Stimulated activated CD4-positive, alpha-beta T cell treated with anti-CD3 and anti-CD28 coated beads, Interleukin-12 subunit alpha, Interleukin-12 subunit beta, amount 100 ng/mL, for 24 hours (primary cell): ENCODE measurements around the gene NLRP8.
"Not testable (repeated sequence)": the region's sequence is repeated elsewhere in the genome, so short reads cannot be mapped to it uniquely, and the experiment has no call there.

ENCODE experiments used
- DNase-seq, 2 experiments: peaks; one replicate each; pipeline ENCODE4 v3.0.0-alpha.2; 2020; ENCODE audit warnings: low read depth in 2 of 2

Gene NLRP8

DNA sequence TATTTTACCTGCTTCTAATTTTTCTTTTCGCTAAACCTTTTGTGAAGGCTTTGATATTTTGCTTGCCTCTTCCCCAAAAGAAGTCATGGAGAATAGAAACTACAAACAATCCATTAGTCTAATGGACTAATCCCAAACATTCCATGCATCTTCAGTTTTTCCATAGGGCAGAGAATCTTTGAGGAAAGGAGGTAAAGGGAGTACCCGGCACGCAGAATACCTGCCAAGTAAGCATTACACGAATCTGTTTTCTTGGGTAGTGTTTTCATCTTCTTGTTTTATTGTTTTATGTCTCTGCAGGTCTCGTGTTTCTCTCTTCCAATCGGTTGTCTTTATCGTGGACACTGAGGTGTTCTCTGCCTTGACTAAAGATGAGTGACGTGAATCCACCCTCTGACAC is at the start of gene NLRP8:
Gene NLRP8, plus strand, starts transcription at position 301 of the 400 bp plus-strand sequence.
- DNase-seq = no peak

DNA sequence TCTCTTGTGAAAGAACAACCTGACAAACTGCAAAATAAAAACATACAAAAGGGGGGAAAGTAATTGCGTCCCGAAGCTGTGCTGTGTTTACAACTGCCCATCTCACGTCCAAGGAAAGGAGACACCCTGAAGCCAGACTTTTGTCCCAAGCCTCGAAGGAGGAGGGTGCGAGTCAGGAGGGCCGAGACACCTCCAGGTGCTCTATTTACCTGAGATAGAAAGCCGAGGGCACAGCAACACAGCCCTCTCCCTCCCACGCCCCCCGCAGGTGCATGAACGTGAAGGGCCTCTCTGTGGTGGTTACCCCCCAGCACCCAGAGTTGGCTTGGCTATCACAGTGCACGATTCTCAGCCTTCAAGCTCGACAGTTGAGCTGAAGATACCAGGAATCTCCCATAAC is 48.7 kb upstream of the NLRP8 start:
- no peak for DNase-seq

DNA sequence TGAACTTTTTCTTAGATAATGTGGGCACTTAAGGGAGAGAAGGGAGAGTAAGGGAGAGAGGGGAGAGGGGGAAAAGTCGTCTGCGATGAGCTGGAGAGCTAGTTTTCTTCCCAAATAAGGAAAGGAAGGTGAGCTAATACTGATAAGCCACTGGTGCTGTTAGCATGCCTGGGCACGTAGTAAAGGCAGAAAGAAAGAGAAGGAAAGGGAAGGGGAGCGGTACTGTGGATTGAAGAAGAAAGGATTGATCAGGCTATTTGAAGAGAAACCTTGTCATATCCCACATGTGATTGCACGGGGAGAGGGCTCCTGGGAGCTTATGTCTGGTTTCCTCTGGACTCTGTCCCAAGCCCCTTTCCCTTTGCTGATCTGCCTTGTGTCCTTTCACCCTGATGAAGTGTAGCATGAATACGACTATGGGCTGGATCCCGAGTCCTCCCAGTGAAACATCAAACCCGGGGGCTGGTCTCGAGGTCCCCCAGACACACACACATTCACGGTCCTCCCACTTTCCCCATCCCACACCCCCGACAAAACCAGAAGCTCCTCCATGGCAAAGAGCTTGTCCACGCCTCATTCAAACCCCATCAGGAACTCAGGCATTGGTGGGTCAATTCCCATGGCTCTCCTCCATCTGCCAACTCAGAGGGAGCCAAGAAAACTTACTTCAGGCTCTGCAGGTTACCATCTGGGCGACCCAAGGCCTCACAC is 46.1 kb upstream of the NLRP8 start:
- no peak for DNase-seq

- no peak for DNase-seq
These were observed 45.4 kb upstream of the NLRP8 start for GRCh38 chr19:55902080-55902751.

DNA sequence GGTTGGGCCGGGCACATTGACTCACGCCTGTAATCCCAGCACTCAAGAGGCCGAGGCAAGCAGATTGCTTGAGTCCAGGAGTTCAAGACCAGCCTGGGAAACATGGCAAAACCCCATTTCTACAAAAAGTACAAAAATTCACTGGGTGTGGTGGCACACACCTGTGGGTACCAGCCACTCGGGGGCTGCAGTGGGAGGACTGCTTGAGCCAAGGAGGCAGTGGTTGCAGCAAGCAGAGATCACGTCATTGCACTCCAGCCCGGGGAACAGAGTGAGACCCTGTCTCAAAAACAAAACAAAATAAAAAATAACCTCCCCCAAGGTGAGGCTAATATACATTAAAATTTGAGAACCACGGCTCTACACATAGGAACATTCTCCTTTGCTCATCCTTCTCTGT is 40.3 kb upstream of the NLRP8 start:
- DNase-seq = no peak

DNA sequence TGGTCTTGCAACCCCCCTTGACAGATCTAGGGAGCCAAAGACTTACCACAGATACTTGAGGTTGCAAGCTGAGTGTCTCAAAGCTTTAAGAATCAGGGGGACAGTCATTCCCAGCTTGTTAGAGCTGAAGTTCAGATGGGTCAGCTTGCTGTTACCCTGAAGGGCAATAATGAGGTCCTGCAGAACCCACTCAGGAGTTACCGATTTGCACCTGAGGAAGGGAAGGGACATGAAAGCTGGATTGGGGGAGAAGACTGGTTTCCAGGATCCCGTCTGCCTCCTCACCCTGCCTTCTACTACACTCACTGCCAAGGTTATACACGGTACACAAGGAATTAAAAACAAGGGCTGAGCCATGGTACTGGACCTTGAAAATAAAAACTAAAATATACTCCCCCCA is 39.9 kb upstream of the NLRP8 start:
- no peak for DNase-seq

GRCh38 chr19:55909801-55910200 is 37.8 kb upstream of the NLRP8 start:
- no peak for DNase-seq

DNA sequence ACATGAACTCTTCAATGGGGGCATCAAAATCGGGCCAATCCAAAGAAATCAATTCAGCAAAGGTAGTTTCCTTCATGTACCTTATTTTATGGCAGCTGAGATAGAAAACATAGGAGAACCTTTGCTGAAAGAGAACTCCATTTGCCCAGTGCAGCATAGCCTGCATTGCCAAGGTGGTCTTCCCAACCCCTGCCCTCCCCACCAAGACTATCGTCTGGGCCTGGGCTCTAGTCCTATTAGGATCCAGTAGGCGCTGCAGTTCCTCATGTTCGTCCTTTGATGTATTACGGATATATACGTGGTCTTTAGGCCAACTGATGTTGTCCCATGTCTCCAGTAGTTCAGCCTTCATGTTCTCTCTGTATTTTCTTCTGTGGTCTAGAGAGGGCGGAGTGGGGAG is 34.7 kb upstream of the NLRP8 start:
- DNase-seq = no peak

GRCh38 chr19:55913643-55914268 is 33.9 kb upstream of the NLRP8 start:
- no peak for DNase-seq

GRCh38 chr19:55923556-55923955 is 24.1 kb upstream of the NLRP8 start:
- DNase-seq = no peak

DNA sequence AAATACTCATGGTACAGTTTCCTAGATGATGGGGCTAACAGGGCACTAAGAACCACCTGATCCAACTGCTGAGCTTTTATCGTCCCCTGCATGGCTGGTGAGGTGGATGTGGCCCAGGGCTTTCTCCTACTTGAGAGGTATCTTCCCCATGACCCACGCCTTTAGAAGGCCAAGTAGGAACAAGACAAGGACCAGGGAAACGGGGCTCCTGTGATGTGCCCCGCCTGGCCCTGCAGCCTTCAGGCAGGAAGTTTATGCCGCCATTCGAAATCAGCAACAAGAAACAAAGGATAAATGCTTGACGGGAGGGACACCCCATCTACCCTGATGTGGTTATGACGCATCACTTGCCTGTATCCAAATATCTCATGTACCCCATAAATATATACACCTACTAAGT is 19.6 kb upstream of the NLRP8 start:
- DNase-seq = no peak

- not testable (repeated sequence) for DNase-seq
These were observed 18.4 kb upstream of the NLRP8 start for GRCh38 chr19:55929258-55929657.

GRCh38 chr19:55930996-55931515 is 16.6 kb upstream of the NLRP8 start:
- DNase-seq = no peak

GRCh38 chr19:55931936-55932386 is 15.7 kb upstream of the NLRP8 start, which contains the start of gene NLRP13:
Gene NLRP13 (minus strand): TSS chr19:55932336. CDS start chr19:55932311, 25 bp downstream.
- no peak for DNase-seq

GRCh38 chr19:55935206-55935605 is 12.4 kb upstream of the NLRP8 start:
- DNase-seq = no peak

DNA sequence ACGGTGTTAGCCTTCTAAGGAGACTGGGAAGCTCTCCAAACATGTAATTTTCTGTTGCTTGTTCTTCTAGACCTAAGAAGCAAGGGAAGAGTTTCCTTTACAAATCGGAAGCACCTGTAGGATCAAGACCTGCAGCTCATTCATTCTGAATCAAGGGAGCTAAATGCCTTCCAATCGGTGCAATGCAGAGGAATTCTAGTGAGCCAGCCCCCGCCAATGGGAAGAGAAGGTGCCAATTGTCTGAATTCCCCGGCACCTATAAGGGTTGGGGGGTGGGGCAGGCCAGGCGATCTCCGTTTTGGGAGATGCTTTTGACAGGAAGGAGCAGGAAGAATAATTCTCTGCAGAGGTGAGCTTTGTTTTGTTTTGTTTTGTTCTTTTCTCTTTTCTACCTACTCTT is 8.4 kb upstream of the NLRP8 start:
- no peak for DNase-seq

GRCh38 chr19:55940306-55940705 is 7.3 kb upstream of the NLRP8 start:
- DNase-seq = no peak

DNA sequence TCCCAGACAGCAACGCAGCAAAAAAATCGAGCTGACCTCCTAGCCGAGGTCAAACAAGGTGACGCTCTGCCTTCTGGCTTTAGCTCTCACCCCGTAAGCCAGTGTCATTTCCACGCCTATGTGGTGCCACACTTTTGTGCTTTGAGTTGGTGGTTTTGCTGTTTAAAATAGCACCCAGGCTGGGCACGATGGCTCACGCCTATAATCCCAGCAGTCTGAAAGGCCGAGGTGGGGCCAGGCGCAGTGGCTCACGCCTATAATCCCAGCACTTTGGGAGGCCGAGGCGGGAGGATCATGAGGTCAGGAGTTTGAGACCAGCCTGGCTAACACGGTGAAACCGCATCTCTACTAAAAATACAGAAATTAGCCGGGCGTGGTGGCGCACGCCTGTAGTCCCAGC is 2.9 kb downstream of the NLRP8 start:
- not testable (repeated sequence) for DNase-seq

DNA sequence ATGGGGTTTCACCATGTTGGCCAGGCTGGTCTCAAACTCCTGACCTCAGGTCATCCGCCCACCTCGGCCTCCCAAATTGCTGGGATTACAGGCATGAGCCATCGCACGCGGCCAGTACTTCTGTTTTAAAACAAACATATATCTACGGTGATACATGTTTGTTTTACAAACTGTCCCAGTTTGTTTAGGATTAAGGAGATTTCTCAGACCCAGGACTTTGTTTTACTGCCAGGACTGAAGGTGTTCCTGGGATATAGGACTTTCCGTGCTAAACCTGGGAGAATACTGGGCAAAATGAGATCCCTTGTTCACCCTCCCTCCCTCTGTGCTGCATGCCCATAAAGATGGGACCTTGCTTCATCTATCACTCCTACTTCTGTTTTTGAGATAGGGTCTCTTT is 8.8 kb downstream of the NLRP8 start:
- DNase-seq = no peak

DNA sequence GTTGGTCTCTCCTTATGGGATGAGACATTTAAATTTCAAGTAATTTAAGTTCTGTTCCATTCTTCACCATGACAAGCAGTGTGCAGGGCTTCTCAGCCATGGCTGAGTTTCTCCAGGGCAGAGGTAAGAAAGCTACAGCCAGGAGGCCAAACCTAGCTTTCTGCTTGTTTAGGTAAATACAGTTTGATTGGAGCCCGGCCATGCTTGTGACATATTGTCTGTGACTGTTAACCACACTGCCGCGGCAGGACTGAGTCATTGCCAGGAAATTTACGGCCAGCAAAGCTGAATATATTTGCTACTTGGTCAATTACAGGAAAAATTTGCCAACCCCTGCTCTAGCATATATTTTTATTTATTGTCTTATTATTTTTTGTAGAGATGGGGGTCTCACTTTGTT is 10.7 kb downstream of the NLRP8 start:
- DNase-seq = no peak

DNA sequence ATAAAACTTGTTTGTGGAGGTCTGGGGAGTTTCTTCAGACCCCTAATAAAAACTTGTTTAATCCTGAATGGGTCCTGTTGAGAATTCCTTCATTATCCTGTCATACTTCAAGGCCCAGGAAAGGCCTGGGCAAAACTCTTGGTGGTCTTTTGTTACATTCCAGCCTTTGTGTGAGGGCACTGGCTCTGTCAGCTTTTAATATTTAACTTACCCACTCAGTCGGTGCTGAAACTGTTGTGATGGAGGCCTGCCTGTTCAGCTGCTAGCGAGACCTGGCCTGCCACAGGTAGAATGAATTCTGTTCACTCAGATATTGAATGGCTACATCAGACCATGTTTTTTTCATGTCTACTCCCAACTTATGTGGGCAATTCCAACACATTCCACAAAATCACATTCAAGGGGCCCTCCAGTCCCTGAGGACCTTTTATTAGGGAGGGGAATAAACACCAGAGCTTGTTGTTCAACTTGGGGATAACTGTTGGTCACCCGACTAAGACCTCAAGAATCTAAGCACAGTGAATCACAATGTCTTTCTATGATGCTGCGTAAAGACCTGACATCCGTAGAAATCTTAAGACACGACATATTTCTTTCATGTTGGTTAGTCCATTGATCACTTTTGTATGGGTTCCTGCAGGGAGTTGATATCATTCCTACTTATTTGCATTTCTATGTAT is 12.5 kb downstream of the NLRP8 start:
- DNase-seq = no peak

GRCh38 chr19:55962186-55962585 is 14.6 kb downstream of the NLRP8 start:
- DNase-seq = no peak
